WERI-Rb-1 (cell line): ENCODE results near the gene NRAP.

Experiments
- DNase-seq: peaks from one replicate; pipeline ENCODE4 v3.0.0-alpha.2; 2020
- H3K27ac ChIP-seq: fragments of 250-450 bp; sonication (Bioruptor Pico); 2 replicates; pipeline ENCODE4 v1.5.1; 2020; ENCODE audit warnings: mild to moderate bottlenecking, moderate library complexity
- H3K27me3 ChIP-seq: fragments of 250-450 bp; sonication (Bioruptor Pico); 2 replicates; pipeline ENCODE4 v1.5.1; 2021; ENCODE audit warnings: mild to moderate bottlenecking, low read depth, moderate library complexity; ENCODE audit not compliant: insufficient read depth, severe bottlenecking
- H3K36me3 ChIP-seq: fragments of 250-450 bp; sonication (Bioruptor Pico); 2 replicates; pipeline ENCODE4 v1.5.1; 2020; ENCODE audit warnings: mild to moderate bottlenecking, moderate library complexity
- H3K4me3 ChIP-seq: 2 replicates; pipeline ENCODE4 v1.5.1; 2011; ENCODE audit warnings: low read depth, mild to moderate bottlenecking, control low read depth, low read length
- H3K9me3 ChIP-seq: fragments of 250-450 bp; sonication (Bioruptor Pico); 2 replicates; pipeline ENCODE4 v1.5.1; 2021; ENCODE audit warnings: mild to moderate bottlenecking, moderate library complexity; ENCODE audit not compliant: severe bottlenecking
- TF ChIP-seq, protein P1 (sequence below): IDR thresholded peaks from 2 replicates; pipeline ENCODE4 v1.5.1; 2011; ENCODE audit warnings: low read depth, mild to moderate bottlenecking, control low read depth, inconsistent platforms, low read length

Gene NRAP

DNA sequence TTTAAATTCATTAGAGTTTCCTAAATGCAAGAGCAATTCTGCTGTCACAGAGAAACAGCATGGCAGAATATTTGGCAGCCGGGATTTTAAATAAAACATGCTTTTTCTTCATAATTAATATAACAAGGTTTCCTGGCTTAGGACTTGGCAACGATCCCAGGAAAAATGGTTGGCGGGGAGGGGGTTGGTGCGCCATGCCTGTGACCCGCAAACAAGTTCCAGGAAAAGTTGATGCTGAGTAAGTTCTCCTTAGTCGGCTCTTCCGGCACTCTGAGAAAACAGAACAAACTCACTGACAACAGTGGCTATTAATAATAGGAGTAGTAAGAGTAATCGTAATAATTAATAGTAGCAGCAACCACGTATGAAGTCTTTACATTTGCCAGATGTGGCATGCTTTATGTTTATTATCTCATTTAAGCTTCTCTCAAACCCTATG is 106.4 kb downstream of the NRAP start:
- no peak for DNase-seq
- H3K9me3 ChIP-seq, result no peaks in the 10 kb centered on the region
- no peaks in the 10 kb centered on the region for H3K36me3 ChIP-seq
- H3K27ac ChIP-seq, result no peak overlapping the region
- TF ChIP-seq, protein P1, sequence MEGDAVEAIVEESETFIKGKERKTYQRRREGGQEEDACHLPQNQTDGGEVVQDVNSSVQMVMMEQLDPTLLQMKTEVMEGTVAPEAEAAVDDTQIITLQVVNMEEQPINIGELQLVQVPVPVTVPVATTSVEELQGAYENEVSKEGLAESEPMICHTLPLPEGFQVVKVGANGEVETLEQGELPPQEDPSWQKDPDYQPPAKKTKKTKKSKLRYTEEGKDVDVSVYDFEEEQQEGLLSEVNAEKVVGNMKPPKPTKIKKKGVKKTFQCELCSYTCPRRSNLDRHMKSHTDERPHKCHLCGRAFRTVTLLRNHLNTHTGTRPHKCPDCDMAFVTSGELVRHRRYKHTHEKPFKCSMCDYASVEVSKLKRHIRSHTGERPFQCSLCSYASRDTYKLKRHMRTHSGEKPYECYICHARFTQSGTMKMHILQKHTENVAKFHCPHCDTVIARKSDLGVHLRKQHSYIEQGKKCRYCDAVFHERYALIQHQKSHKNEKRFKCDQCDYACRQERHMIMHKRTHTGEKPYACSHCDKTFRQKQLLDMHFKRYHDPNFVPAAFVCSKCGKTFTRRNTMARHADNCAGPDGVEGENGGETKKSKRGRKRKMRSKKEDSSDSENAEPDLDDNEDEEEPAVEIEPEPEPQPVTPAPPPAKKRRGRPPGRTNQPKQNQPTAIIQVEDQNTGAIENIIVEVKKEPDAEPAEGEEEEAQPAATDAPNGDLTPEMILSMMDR, result no peak
- H3K4me3 ChIP-seq, result no peak overlapping the region
- H3K27me3 ChIP-seq, result no peaks in the 10 kb centered on the region

DNA sequence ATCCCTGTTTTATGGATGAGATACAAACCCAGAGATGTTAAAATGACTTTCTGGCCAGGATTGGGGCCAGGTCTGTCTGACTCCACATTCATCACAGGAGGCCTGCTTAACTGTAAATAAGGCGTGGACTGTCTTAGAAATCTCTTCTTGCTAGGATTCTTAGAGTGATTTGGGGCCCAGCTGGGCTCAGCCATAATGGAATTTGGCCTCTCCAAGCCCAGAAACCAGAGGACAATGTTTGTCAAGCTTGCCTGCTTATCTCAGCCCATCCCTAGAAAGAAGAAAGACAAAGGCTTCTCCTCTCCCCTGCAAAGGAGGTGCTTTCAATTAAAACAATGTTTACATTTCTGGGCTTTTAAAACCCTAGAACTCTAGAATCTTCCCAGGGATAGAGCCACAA is 108.1 kb downstream of the NRAP start:
- no peak for DNase-seq
- Histone ChIP-seq H3K9me3 (no peaks in the 10 kb centered on the region), H3K27ac (no peak overlapping the region), H3K27me3 (no peaks in the 10 kb centered on the region), H3K36me3 (no peaks in the 10 kb centered on the region), H3K4me3 (no peak overlapping the region)
- TF ChIP-seq, protein P1, result no peak

DNA sequence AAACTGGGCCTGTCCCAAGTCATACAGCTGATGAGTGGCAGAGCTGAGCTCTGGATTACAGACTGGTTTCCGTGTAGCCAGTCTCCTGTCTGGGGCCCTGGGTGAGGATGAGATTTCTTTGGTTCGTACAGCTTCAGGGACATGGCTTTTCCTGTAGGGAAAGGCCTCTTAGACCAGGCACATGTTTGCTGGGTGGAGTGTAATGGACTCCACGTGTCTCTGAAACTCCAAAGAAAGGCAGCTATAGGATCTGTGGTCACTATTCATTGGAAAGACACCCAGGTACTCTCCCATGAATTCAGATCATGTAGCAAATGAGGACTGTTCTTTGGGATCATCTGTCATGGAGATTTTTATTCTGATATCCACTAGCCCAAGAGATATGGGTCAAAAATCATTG is 108.6 kb downstream of the NRAP start:
- Histone ChIP-seq H3K27ac (no peak overlapping the region), H3K36me3 (no peaks in the 10 kb centered on the region), H3K4me3 (no peak overlapping the region), H3K27me3 (no peaks in the 10 kb centered on the region), H3K9me3 (no peaks in the 10 kb centered on the region)
- no peak for DNase-seq
- TF ChIP-seq, protein P1, result no peak

DNA sequence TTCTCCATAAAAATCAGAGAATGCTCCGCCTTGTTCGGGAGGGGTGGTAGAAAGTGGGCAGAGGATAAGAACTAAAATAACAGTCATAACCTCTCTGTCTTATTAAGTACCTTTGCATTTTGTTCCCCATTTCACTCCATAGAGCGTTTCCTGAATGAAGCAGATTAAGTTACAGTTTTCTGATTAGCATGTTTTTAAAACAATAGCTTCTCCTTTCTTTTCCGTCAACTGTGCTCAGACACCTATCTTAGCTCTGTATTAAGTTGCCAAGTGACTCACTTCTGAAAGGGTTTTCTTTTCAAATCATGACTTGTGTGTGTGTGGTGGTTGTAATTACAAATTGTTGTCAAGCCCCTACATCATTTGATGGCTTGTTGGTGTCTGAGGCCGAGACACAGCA is 109.6 kb downstream of the NRAP start:
- Histone ChIP-seq H3K9me3 (no peaks in the 10 kb centered on the region), H3K36me3 (no peaks in the 10 kb centered on the region), H3K27me3 (no peaks in the 10 kb centered on the region), H3K4me3 (no peak overlapping the region), H3K27ac (no peak overlapping the region)
- TF ChIP-seq, protein P1, result no peak
- DNase-seq, result no peak

DNA sequence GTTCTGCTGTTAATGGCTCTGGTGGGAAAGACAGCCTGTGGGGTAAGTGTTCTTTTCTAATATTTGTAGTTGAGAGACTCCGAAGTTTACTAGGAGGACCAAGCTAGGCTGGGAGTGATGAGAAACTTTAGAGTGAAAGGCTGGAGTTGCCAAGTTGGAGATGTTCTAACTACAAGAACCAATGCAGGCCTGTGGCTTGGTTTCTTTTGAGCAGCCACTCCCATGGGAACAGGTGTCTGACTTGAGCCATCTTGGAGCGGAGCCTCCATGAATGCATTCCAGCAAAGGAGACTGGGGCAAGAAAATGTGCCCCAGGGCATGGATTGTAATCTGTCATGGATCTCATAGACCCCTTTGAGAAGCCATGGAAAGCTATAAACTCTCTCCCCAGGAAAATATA is 110.7 kb downstream of the NRAP start:
- H3K4me3 ChIP-seq, result no peak overlapping the region
- H3K27me3 ChIP-seq, result no peaks in the 10 kb centered on the region
- H3K27ac ChIP-seq, result no peak overlapping the region
- H3K9me3 ChIP-seq, result no peaks in the 10 kb centered on the region
- no peak for DNase-seq
- TF ChIP-seq, protein P1, result no peak
- H3K36me3 ChIP-seq, result no peaks in the 10 kb centered on the region

DNA sequence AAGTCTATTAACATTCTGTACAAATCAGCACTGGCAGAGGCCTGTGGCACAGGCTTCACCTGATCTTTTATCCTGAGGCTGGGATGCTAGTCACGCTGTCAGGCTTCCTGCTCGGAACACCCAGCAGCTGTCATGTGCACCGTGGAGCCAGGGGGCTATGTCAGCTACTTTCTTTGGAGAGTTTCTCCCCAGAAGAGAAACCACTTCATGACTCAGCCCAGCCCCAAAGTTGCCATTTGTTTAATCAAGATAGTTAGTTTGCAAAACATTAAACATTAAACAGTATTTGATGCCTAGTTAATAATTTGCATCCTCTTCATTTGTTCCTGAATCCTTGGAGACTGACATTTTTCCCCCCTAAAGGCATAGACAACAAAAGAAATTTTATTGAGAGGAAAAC is 111.1 kb downstream of the NRAP start, which contains the start of gene HABP2:
TSS of gene HABP2 (plus strand) at position 353 of the 400 bp plus-strand sequence. CDS start 69 bp downstream, outside the sequence.
- DNase-seq, result no peak
- Histone ChIP-seq H3K36me3 (no peaks in the 10 kb centered on the region), H3K9me3 (no peaks in the 10 kb centered on the region), H3K27ac (no peak within 1 kb of the TSS), H3K27me3 (no peaks in the 10 kb centered on the region), H3K4me3 (no peak within 1 kb of the TSS)
- TF ChIP-seq, protein P1, result no peak
